Muscle of leg (tissue), 11 donors: ENCODE data around the gene TSPAN9. TPM values are rescaled to one million over a fixed set of nuclear protein-coding genes. Genes with fewer than 3 reads are reported as not detected.

Source experiments
- DNase-seq: peaks from one replicate; pipeline ENCODE4 v3.0.0; 2013
- H3K27ac ChIP-seq: one replicate; pipeline ENCODE4 v1.5.1; 2013; ENCODE audit warnings: mild to moderate bottlenecking, low read length, control low read depth
- H3K27me3 ChIP-seq: one replicate; pipeline ENCODE4 v1.6.1; 2013; ENCODE audit warnings: low read length; ENCODE audit not compliant: control insufficient read depth, insufficient read depth
- H3K36me3 ChIP-seq: one replicate; pipeline ENCODE4 v1.6.1; 2013; ENCODE audit warnings: low read length; ENCODE audit not compliant: control insufficient read depth, insufficient read depth
- H3K4me1 ChIP-seq: one replicate; pipeline ENCODE4 v1.6.1; 2013; ENCODE audit warnings: low read length; ENCODE audit not compliant: control insufficient read depth, insufficient read depth
- H3K4me3 ChIP-seq: one replicate; pipeline ENCODE4 v1.5.1; 2013; ENCODE audit warnings: low read length, control low read depth
- H3K9me3 ChIP-seq: replicated peaks from 2 replicates; pipeline ENCODE4 v1.6.1; 2013; ENCODE audit warnings: low read depth, low read length; ENCODE audit not compliant: control insufficient read depth
- WGBS: methylation state at CpG from one replicate; pipeline ENCODE4 v1.1.5; 2013; ENCODE audit warnings: missing lambda C conversion rate; ENCODE audit not compliant: insufficient coverage; 5-methylcytosine and 5-hydroxymethylcytosine counted together
- polyA plus RNA-seq, 8 donors: library from polyadenylated mRNA; unstranded; fragments of 120-200 nt; gene quantifications; one replicate each; pipeline versions ENCODE4 v1.2.1 to v1.2.3, GENCODE V29; 2013; ENCODE audit warnings: inconsistent platforms in 1 of 8, low replicate concordance in 1 of 8; ENCODE audit not compliant: insufficient read length in 8 of 8, insufficient read depth in 1 of 8
- total RNA-seq: library from RNA; stranded (reverse); fragments of 120-200 nt; gene quantifications from one replicate; pipeline ENCODE4 v1.2.4, GENCODE V29; 2013

The TSPAN9 gene
- total and polyA plus RNA-seq, 9 donors = 56.6 to 142 (median 116) TPM

DNA sequence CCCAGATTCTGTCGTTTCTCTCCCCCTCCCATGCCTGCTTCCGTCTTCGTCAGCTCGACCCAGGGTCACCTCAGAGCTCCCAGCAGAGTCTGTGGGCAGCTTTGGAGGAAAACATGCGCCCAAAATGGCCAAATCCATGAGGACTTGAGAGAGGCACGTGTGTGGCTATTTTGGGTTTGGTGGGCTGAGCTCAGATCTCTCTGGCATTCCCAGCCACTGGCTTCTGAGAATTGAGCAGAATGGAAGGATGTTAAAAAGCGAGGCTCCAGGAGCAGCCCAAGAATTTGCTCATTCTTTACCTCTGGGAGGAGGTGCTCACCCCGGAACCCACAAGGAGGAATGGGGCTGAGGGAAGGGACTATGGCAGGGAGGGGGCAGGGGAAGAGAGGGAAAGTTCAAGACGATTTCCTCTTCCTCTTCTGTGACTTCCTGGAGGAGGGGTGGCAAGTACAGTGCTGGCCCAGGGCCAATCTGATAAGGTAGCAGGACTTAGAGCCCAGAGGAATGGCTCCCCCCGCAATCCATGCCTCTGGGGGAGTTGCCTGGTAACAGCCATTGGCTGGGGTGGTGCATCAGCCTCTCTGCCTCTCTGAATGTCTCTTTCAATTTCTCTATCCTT lies 20.1 kb downstream of the TSPAN9 start:
- H3K4me3 ChIP-seq = no peak overlapping the region
- H3K36me3 ChIP-seq = no peaks in the 10 kb centered on the region
- 67% methylated on average over 2 of the region's 10 CpGs for WGBS
- peak overlapping the region; percentile 81 for H3K27ac ChIP-seq
- H3K4me1 ChIP-seq = peaks cover 24% of the 10 kb centered on the region
- peaks cover 2% of the 10 kb centered on the region for H3K27me3 ChIP-seq
- peaks cover 2% of the 10 kb centered on the region for H3K9me3 ChIP-seq
- DNase-seq = peak; percentile 66

DNA sequence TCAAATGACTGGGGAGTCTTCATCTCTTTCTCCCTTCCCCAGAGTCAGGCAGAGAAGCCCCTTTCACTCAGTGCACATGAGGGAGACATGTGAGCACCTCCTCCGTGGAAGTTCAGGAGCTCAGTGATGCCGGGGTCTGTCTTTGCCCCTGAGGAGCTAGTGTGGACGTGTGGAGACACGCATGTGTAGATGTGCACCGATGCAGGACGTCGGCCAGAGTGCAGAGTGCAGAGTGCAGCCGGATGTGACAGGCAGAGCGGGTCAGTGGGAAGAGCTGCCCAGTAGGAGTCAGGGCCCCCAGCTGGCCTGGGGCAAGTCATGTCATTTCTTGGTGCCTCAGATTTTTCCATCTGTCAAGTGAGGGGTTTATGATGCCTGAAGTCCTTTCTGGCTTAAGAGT lies 20.7 kb downstream of the TSPAN9 start:
- WGBS = 68% methylated on average over 9 of the region's 9 CpGs
- peaks cover 2% of the 10 kb centered on the region for H3K9me3 ChIP-seq

DNA sequence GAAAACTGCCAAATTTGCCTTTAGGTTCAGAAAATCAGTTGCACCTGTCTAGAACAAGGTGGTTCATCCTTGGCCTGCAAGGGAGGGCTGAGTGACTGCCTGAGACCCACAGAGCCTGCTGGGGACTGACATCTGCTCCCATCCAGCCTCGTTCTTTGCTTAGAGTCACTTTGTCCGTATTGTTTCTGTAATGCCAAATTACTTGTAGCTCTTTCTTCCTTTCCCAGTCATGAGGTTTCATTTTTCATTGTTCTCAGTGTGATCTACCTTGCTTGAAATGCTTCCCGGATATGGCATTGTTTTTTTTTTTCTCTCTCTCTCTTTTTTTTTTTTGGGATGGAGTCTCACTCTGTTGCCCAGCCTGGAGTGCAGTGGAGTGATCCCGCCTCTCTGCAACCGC lies 21.3 kb downstream of the TSPAN9 start:
- Histone ChIP-seq H3K36me3 (no peaks in the 10 kb centered on the region), H3K4me3 (no peak overlapping the region), H3K4me1 (peaks cover 21% of the 10 kb centered on the region), H3K9me3 (peaks cover 2% of the 10 kb centered on the region), H3K27me3 (peaks cover 2% of the 10 kb centered on the region), H3K27ac (peak overlapping the region; percentile 64)
- WGBS = 80% methylated on average over 1 of the region's 5 CpGs
- DNase-seq = no peak

More for the DNA sequence above, 20.7 kb downstream of the TSPAN9 start:
- Histone ChIP-seq H3K4me1 (peaks cover 20% of the 10 kb centered on the region), H3K27ac (peak overlapping the region; percentile 81), H3K27me3 (peaks cover 2% of the 10 kb centered on the region), H3K36me3 (no peaks in the 10 kb centered on the region), H3K4me3 (no peak overlapping the region)
- no peak for DNase-seq

DNA sequence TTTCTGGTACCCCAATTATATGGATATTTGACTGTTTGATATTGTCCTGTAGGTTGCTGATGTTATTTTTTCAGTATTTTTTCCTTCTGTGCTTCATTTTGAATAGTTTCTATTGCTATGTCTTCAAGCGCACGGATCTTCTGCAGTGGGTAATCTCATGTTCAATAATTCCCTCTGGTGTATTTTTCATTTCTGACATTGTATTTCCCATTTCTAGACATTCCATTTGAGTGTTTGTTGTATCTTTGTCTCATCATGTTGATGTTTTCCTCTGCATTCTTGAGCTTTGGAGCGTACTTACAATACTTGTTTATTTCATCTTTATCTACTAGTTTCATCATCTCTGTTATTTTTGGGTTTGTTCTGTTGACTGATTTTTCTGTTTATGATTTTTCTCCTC lies 22.0 kb downstream of the TSPAN9 start:
- H3K4me3 ChIP-seq = no peak overlapping the region
- H3K36me3 ChIP-seq = no peaks in the 10 kb centered on the region
- no peak for DNase-seq
- peaks cover 23% of the 10 kb centered on the region for H3K4me1 ChIP-seq
- H3K9me3 ChIP-seq = peaks cover 2% of the 10 kb centered on the region
- H3K27me3 ChIP-seq = peaks cover 2% of the 10 kb centered on the region
- no CpG with 5 or more reads among the region's 3 CpGs for WGBS
- H3K27ac ChIP-seq = no peak overlapping the region

DNA sequence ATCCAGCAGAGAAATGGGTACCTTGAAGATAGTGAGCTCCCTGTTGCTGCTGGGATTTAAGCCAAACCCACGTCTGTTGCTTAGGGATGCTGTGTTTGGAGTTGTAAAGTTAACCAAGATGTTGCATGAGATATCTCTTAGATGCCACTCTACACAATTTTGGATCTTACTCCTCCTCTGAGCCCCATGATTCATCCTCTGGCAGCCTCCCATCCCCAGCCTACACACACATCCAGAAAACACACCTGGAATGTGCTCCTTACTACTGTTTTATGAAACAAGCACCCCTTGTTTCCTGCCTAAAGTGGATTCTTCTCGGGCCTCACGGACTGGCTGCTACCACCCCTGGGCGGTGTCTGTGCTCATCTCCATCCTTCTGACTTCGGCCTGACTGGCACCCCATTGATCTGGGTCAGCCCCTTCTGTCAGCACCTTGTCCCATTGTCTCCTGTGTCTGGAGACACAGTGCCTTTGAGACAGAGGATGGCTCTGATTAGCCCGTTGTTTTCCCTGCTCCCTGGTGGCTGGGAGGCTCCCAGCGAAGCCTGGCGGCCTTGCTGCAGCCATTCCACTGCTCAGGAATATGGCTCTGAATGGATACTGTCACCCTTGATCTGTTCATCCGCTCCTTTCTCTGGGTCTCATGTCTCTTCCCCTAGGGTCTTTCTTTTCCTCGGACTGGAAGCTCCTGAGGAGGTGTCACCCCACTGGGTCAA lies 24.3 kb downstream of the TSPAN9 start:
- no peak overlapping the region for H3K4me3 ChIP-seq
- H3K9me3 ChIP-seq = no peaks in the 10 kb centered on the region
- H3K27me3 ChIP-seq = peaks cover 2% of the 10 kb centered on the region
- H3K36me3 ChIP-seq = no peaks in the 10 kb centered on the region
- WGBS = 71% methylated on average over 7 of the region's 10 CpGs
- peaks cover 39% of the 10 kb centered on the region for H3K4me1 ChIP-seq
- no peak for DNase-seq
- no peak overlapping the region for H3K27ac ChIP-seq

DNA sequence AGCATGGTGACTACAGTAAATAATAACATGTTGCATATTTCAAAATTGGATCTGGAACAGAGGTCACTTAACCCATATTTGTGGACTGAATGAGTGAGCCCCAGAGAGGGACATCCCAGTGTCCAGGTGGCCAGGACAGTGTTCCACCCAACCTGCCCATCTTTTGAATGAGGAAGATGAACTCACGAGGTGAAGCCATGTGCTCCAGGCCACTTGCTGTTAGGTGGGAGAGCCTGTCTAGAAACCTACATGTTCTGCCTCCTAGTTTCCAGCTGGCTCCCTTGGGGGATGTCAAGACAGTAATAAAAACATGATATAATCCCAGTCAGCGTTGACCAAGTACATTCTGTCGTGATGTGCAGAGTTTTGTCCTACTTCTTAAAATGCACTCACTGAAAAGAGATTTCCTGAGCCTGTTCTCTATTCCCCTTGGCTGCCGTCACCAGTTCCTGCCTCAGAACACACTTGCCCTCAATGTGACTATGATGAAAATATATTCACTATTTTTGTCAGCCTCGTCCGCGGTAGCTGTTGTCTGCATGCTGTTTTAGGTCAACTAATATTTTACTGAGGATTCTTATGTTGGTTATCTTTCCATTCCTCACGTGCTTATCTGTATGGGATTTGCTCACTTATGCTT lies 25.7 kb downstream of the TSPAN9 start:
- Histone ChIP-seq H3K9me3 (no peaks in the 10 kb centered on the region), H3K27me3 (peaks cover 4% of the 10 kb centered on the region), H3K36me3 (no peaks in the 10 kb centered on the region), H3K4me3 (no peak overlapping the region), H3K27ac (no peak overlapping the region), H3K4me1 (peaks cover 38% of the 10 kb centered on the region)
- 30% methylated on average over 4 of the region's 8 CpGs for WGBS
- DNase-seq = peak; percentile 68

DNA sequence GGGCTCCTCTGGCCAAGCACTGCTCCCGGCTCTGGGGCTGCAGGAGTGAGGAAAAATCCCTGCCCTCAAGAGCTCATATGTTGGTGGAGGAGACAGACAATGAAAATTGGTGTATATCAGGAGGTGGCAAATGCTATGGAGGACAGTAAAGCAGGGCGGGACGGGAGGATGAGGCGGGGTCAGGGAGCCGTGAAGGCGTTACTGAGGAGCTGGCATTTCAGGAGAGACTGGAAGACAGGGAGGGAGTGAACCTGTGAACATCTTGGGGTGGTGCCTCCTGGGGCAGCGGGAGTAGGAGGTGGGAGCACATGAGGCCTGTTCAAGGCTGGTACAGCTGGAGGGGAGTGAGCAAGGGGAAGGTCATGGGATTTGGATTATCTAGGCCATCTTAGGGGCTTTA lies 26.6 kb downstream of the TSPAN9 start:
- no peak overlapping the region for H3K4me3 ChIP-seq
- H3K27me3 ChIP-seq = peaks cover 2% of the 10 kb centered on the region
- no peak overlapping the region for H3K27ac ChIP-seq

DNA sequence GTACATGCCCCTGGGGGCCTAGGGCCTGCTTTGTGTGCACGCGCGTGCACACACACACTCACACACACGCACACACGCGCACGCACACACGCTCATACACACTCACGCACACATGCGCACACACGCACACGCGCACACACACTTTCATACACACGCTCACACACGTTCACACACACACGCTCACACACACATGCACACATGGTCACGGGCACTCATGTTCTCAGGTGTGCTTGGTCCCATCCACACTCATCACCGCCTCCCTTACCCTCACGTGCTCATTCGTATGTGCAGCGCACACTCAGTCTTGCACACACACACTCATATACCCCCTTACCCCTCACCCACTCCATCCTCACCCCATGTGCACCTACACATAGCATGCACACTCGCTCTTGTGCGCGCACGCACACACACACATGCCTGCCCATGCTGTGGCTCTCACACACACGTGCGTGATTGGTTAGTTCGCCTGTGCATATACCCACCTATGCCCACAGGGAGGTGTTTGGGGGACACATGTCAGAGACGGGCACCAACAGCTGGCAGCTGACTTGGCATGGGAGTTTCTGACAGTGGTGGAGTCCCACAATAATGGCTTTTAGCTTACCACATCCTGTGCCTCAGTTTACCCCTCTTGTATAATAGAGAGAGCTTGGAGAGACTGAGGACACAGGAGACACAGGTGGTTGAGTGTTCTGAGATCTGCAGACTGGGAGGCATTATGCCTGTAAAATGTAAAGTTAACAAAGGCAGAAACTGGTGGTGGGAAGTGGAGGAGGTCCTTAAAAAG lies 28.7 kb downstream of the TSPAN9 start:
- no peak overlapping the region for H3K4me3 ChIP-seq
- no peaks in the 10 kb centered on the region for H3K9me3 ChIP-seq
- DNase-seq = no peak
- peaks cover 36% of the 10 kb centered on the region for H3K4me1 ChIP-seq
- H3K36me3 ChIP-seq = no peaks in the 10 kb centered on the region
- peaks cover 2% of the 10 kb centered on the region for H3K27me3 ChIP-seq
- H3K27ac ChIP-seq = no peak overlapping the region
- 84% methylated on average over 22 of the region's 29 CpGs for WGBS

More for the DNA sequence above, 26.6 kb downstream of the TSPAN9 start:
- H3K4me1 ChIP-seq = peaks cover 36% of the 10 kb centered on the region
- H3K36me3 ChIP-seq = no peaks in the 10 kb centered on the region
- no peaks in the 10 kb centered on the region for H3K9me3 ChIP-seq
- DNase-seq = no peak
- 84% methylated on average over 7 of the region's 7 CpGs for WGBS

DNA sequence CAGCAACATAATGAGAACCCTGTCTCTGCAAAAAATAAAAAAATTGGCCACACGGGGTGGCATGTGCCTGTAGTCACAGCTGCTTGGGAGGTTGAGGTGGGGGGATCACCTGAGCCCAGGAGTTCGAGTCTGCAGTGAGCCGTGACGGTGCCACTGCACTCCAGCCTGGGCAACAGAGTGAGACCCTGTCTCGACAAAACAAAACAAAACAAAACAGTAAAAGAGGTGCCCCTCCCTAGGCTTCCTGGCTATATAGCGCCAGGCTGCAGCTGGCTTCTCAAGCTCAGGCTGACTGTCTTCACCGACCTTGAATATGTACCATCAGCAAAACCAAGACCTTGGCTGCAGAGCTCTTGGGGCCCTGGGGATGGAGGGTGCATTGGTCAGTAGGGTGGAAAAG lies 29.4 kb downstream of the TSPAN9 start:
- no peak for DNase-seq
- H3K4me3 ChIP-seq = no peak overlapping the region
- no peaks in the 10 kb centered on the region for H3K9me3 ChIP-seq
- H3K36me3 ChIP-seq = no peaks in the 10 kb centered on the region
- 93% methylated on average over 3 of the region's 7 CpGs for WGBS
- H3K27ac ChIP-seq = no peak overlapping the region
- peaks cover 2% of the 10 kb centered on the region for H3K27me3 ChIP-seq
- peaks cover 35% of the 10 kb centered on the region for H3K4me1 ChIP-seq
